Activated CD4-positive, alpha-beta T cell treated with anti-CD3 and anti-CD28 coated beads for 36 hours (primary cell): ENCODE data around the gene MAEL. TPM values are rescaled to one million over a fixed set of nuclear protein-coding genes. Genes with fewer than 3 reads are reported as not detected.
A peak's percentile ranks its signal among the peaks of the same experiment; 100 is the strongest.

ENCODE experiments used
- ATAC-seq: fragments of 200-7000 bp; cut with Tn5 transposase; one replicate; pipeline ENCODE4 v1.10.0; 2021; ENCODE audit warnings: mild to moderate bottlenecking, moderate library complexity
- CTCF ChIA-PET: fragments of 350-600 bp; sonication (Branson Sonifier 250); formaldehyde crosslinking; loops from one replicate; lab custom pipeline; 2021; ENCODE audit warnings: antibody characterized with exemption; lab: Charles Lee
- POLR2A ChIA-PET: fragments of 350-600 bp; sonication (Branson Sonifier 250); formaldehyde crosslinking; loops from one replicate; lab custom pipeline; 2021; ENCODE audit warnings: antibody characterized with exemption, inconsistent platforms; lab: Charles Lee
- DNase-seq: peaks from one replicate; pipeline ENCODE4 v3.0.0-alpha.2; 2020
- H3K27ac Mint-ChIP-seq: one replicate; pipeline ENCODE4 v1.8.0; 2021; ENCODE audit warnings: mixed read lengths
- H3K27me3 Mint-ChIP-seq: one replicate; pipeline ENCODE4 v1.8.0; 2021; ENCODE audit warnings: mixed read lengths
- H3K36me3 Mint-ChIP-seq: one replicate; pipeline ENCODE4 v1.8.0; 2021; ENCODE audit warnings: low read depth, mixed read lengths
- H3K4me1 Mint-ChIP-seq: one replicate; pipeline ENCODE4 v1.8.0; 2021; ENCODE audit warnings: mixed read lengths
- H3K4me3 Mint-ChIP-seq: one replicate; pipeline ENCODE4 v1.8.0; 2021; ENCODE audit warnings: mild to moderate bottlenecking, moderate library complexity, mixed read lengths
- H3K9me3 Mint-ChIP-seq: one replicate; pipeline ENCODE4 v1.8.0; 2021; ENCODE audit warnings: low read depth, mixed read lengths
- intact Hi-C, 2 experiments: fragments of 100-400 bp; cut with DNase I in 1 of 2; cut with micrococcal nuclease in 1 of 2; formaldehyde crosslinking; loops; one replicate each; pipeline versions ENCODE4 v1.14.2 to v1.15.1; 2022 to 2024; cut with DNase I, micrococcal nuclease
- total RNA-seq, 2 experiments: library from RNA; stranded (reverse); gene quantifications; one replicate each; pipeline ENCODE4 v1.2.3, GENCODE V29; 2021

The MAEL gene
- total RNA-seq, 2 experiments from 2014 or later: 0.11 TPM; not detected in 1

DNA sequence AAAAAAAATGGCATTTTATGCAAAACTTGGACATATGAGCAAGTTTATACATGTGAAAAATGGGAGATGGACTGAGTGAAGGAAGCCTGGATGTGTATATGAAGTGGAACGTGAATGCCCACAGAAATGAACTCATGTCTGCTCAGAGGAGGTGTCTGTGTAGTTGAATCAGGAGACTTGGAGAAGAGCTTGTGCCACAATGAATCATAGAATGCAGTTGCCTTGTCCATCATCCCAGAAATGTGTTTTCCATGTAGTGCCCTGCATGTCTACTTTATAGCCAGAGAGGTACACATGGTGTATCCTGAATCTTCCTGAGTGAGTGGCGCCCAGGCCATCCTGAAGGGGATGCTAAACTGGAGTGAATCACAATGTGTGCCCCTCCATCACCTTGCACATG is 11.1 kb upstream of the MAEL start:
- Mint-ChIP-seq H3K9me3 (no peaks in the 10 kb centered on the region), H3K4me1 (peaks cover 30% of the 10 kb centered on the region), H3K27ac (no peak overlapping the region), H3K4me3 (no peak overlapping the region), H3K36me3 (no peaks in the 10 kb centered on the region), H3K27me3 (peaks cover 12% of the 10 kb centered on the region)
- intact Hi-C loops: loop anchor here (2.0 to 10.0 kb wide), 6 partner anchors 64 to 493 kb away; partner anchors contain the start of gene POU2F1 (in 1 of the 2)
- no peak for ATAC-seq
- no peak for DNase-seq
- ChIA-PET POLR2A (interaction anchor here (0.8 kb wide), 1 partner anchor 82 kb away, joined by 5 read pairs; no protein-coding TSS in a partner anchor), CTCF (interaction anchor here (0.6 to 3.4 kb wide), 4 partner anchors 9 to 106 kb away, joined by 4 to 14 read pairs (median 6); no protein-coding TSS in a partner anchor)

DNA sequence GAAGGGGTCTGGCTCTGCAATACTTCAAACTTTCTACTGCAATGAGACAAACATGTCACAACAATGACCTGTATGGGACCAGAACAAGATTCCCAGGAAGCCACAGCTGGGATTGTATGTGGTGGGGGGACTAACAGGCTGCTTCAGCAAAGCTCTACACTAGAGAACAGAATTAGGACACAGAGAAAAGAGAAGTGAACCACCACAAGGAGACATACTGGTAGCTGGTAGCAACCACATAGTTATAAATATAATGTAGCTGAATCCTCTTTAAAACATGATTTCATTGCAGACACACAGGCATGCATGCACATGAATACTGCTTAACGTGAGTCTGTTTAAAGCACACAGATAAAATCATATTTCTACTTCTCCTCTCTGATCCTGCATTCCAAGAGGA is 10.3 kb upstream of the MAEL start:
- peaks cover 22% of the 10 kb centered on the region for H3K4me1 Mint-ChIP-seq

DNA sequence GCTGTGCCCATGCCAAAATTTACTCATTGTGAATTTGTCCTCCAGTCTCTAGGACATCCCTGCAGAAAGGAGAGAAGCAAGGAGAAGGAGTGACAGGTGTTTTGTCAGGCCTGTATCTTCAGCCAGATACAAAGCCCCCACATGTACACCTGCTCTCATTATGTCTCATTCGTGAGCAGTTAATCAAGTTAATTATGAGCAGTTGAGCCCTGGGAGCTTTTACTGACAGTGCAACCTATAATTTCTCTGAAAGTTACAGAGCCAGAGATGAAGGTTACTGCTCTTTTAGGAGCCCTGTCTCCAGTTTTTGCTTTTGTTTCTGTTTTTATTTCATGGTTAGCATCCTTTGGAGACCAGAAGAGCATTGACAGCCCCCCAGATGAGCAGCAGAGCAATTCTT is 8.7 kb upstream of the MAEL start:
- CTCF ChIA-PET: interaction anchor here (1.0 to 1.8 kb wide), 2 partner anchors 12 to 79 kb away, joined by 3 to 5 read pairs; no protein-coding TSS in a partner anchor
- intact Hi-C loops: no loop called here
- H3K27me3 Mint-ChIP-seq: peaks cover 13% of the 10 kb centered on the region

More for the DNA sequence above, 10.3 kb upstream of the MAEL start:
- intact Hi-C loops: loop anchor here (5.0 to 10.0 kb wide), 5 partner anchors 63 to 494 kb away; partner anchors contain the start of gene POU2F1 (in 1 of the 2)
- H3K9me3 Mint-ChIP-seq: no peaks in the 10 kb centered on the region
- H3K36me3 Mint-ChIP-seq: no peaks in the 10 kb centered on the region
- ChIA-PET CTCF (interaction anchor here (3.4 kb wide), 1 partner anchor 68 kb away, joined by 14 read pairs; no protein-coding TSS in a partner anchor), POLR2A (interaction anchor here (0.8 kb wide), 1 partner anchor 81 kb away, joined by 5 read pairs; no protein-coding TSS in a partner anchor)
- no peak overlapping the region for H3K4me3 Mint-ChIP-seq
- peaks cover 9% of the 10 kb centered on the region for H3K27me3 Mint-ChIP-seq
- ATAC-seq (no peak), DNase-seq (no peak)
- no peak overlapping the region for H3K27ac Mint-ChIP-seq

DNA sequence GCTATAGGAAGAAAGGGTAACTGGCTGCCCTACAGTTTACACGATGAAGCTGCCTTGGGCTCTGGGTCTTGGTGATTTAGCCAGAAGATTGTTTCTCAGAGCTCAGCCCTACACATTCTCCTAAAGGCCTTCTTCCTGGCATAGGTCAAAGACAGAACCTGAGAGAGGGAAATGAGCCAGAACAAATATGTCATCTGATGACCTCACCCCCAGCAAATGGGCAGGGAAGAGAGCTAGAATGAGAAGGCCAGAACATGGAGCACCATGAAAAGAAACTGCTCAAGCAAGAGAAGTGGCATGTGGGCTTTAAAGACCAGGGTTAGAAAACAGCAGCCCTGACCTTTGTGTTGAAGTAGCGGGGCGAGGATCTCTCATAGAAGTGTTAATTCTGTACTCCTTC is 8.3 kb upstream of the MAEL start:
- H3K27me3 Mint-ChIP-seq: peaks cover 13% of the 10 kb centered on the region
- CTCF ChIA-PET: interaction anchor here (1.0 to 1.8 kb wide), 2 partner anchors 15 to 78 kb away, joined by 4 to 5 read pairs; no protein-coding TSS in a partner anchor
- DNase-seq (no peak), ATAC-seq (no peak)
- no peaks in the 10 kb centered on the region for H3K36me3 Mint-ChIP-seq
- no peak overlapping the region for H3K27ac Mint-ChIP-seq
- intact Hi-C loops: no loop called here
- H3K4me3 Mint-ChIP-seq: no peak overlapping the region
- H3K4me1 Mint-ChIP-seq: peaks cover 10% of the 10 kb centered on the region
- H3K9me3 Mint-ChIP-seq: peaks cover under 1% of the 10 kb centered on the region
- POLR2A ChIA-PET: interaction anchor here (0.5 kb wide), 1 partner anchor 42 kb away, joined by 4 read pairs; no protein-coding TSS in a partner anchor

More for the DNA sequence above, 8.7 kb upstream of the MAEL start:
- Mint-ChIP-seq H3K36me3 (no peaks in the 10 kb centered on the region), H3K27ac (no peak overlapping the region), H3K9me3 (no peaks in the 10 kb centered on the region), H3K4me3 (no peak overlapping the region), H3K4me1 (peaks cover 10% of the 10 kb centered on the region)
- no peak for ATAC-seq
- no peak for DNase-seq
- POLR2A ChIA-PET: no interaction called here

DNA sequence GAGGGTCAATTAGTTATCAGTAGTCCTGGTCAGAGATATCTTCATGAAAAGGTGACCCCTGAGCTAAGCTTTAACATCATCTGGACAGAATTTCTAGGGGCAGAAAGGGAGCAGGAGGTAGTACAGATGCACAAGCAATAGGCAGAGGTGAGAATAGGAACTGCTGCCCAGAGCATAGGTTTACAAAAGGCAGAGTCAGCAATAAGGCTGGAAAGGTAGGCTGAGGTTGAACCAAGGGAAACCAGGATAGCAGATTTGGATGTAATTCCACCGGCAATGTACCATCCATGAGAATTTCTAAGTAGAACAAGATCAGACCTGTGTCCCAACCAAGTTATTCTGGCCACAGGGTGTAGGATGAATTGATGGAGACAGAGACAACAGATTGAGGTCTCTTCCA is 7.5 kb upstream of the MAEL start:
- Mint-ChIP-seq H3K4me3 (no peak overlapping the region), H3K27me3 (peaks cover 15% of the 10 kb centered on the region), H3K9me3 (peaks cover 2% of the 10 kb centered on the region), H3K27ac (no peak overlapping the region), H3K36me3 (no peaks in the 10 kb centered on the region), H3K4me1 (peaks cover 2% of the 10 kb centered on the region)
- POLR2A ChIA-PET: no interaction called here
- CTCF ChIA-PET: interaction anchor here (1.0 kb wide), 1 partner anchor 14 kb away, joined by 4 read pairs; no protein-coding TSS in a partner anchor
- DNase-seq (no peak), ATAC-seq (no peak)
- intact Hi-C loops: no loop called here

DNA sequence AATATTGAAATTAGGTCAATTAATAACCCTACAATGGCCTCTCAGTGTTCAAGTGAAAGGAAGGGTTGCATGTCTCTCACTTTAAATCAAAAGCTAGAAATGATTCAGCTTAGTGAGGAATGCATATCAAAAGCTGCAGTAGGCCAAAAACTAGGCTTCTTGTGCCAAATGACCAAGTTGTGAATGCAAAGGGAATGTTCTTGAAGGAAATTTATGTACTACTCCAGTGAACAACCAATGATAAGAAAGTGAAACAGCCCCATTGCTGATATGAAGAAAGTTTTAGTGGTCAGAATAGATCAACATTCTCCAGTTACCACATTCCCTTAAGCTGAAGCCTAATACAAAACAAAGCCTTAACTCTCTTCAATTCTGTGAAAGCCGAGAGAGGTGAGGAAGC is 10.0 kb downstream of the MAEL start:
- peaks cover 11% of the 10 kb centered on the region for H3K9me3 Mint-ChIP-seq
- ATAC-seq (peak; percentile 39), DNase-seq (no peak)
- ChIA-PET POLR2A (no interaction called here), CTCF (interaction anchor here (1.1 to 1.8 kb wide), 3 partner anchors 11 to 89 kb away, joined by 4 to 5 read pairs (median 4); no protein-coding TSS in a partner anchor)
- H3K4me3 Mint-ChIP-seq: no peak overlapping the region
- H3K27me3 Mint-ChIP-seq: peaks cover 3% of the 10 kb centered on the region
- no peak overlapping the region for H3K27ac Mint-ChIP-seq
- H3K4me1 Mint-ChIP-seq: peaks cover 8% of the 10 kb centered on the region
- H3K36me3 Mint-ChIP-seq: peaks cover 2% of the 10 kb centered on the region
- intact Hi-C loops: no loop called here

DNA sequence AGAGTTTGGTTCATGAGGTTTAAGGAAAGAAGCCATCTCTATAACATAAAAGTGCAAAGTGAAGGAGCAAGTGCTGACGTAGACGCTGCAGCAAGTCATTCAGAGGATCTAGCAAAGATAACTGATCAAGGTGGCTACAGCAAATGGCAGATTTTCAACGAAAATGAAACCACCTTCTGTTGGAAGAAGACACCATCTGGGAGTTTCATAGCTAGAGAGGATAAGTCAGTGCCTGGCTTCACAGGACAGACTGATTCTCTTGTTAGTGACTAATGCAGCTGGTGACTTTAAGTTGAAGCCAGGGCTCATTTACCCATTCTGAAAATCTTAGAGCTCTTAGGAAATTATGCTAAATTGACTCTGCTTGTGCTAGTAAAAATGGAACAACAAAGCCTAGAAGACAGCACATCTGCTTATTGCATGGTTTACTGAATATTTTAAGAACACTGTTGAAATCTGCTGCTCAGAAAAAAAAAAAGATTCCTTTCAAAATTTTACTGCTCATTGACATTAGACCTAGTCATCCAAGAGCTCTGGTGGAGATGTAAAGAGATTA is 10.5 kb downstream of the MAEL start:
- Mint-ChIP-seq H3K4me1 (peaks cover 8% of the 10 kb centered on the region), H3K27me3 (peaks cover 3% of the 10 kb centered on the region), H3K9me3 (peaks cover 11% of the 10 kb centered on the region), H3K36me3 (peaks cover 2% of the 10 kb centered on the region), H3K4me3 (no peak overlapping the region), H3K27ac (no peak overlapping the region)
- intact Hi-C loops: no loop called here
- CTCF ChIA-PET: interaction anchor here (0.7 to 1.8 kb wide), 4 partner anchors 9 to 89 kb away, joined by 4 to 5 read pairs (median 4); no protein-coding TSS in a partner anchor
- ATAC-seq (peak; percentile 75), DNase-seq (no peak)
- POLR2A ChIA-PET: no interaction called here

DNA sequence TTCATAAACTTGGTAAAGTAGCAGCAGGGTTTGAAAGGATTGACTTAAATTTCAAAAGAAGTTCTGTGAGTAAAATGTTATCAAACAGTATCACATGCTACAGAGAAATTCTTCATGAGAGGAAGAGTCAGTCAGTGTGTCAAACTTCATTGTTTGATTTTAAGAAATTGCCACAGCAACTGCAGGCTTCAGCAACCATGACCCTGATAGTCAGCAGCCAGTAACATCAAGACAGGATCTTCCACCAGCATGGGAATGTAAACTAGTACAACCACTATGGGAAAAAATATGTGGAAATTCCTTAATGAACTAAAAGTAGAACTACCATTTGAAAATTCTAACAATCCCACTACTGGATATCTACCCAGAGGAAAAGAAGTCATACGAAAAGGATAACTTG is 11.5 kb downstream of the MAEL start:
- intact Hi-C loops: no loop called here
- CTCF ChIA-PET: no interaction called here
- H3K9me3 Mint-ChIP-seq: peaks cover 11% of the 10 kb centered on the region

DNA sequence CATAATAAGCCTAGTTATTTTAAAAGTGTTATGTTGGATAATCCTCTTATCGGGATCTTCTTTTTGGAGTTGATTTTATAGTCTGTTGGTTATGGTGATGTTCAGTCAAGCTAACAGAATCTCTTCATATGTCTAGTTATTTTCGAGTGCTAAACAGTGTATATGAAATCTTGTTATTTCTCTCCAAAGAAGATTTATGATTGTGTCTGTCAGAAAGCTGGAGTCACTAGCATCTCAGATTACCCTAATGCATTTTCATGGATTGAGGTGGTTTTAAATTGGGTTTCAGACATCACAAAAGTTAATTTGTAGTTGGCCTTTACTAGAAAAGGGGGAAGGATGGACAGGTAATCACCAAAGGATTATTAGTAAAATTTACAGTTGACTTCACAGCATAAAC is 13.3 kb downstream of the MAEL start:
- ChIA-PET CTCF (no interaction called here), POLR2A (no interaction called here)
- Mint-ChIP-seq H3K9me3 (peaks cover 11% of the 10 kb centered on the region), H3K27ac (no peak overlapping the region), H3K4me1 (peaks cover 8% of the 10 kb centered on the region), H3K4me3 (no peak overlapping the region), H3K36me3 (peaks cover 2% of the 10 kb centered on the region), H3K27me3 (peaks cover 3% of the 10 kb centered on the region)
- no peak for ATAC-seq
- intact Hi-C loops: no loop called here
- no peak for DNase-seq

More for the DNA sequence above, 11.5 kb downstream of the MAEL start:
- POLR2A ChIA-PET: no interaction called here
- ATAC-seq (no peak), DNase-seq (no peak)
- Mint-ChIP-seq H3K27ac (no peak overlapping the region), H3K27me3 (peaks cover 3% of the 10 kb centered on the region), H3K36me3 (peaks cover 2% of the 10 kb centered on the region), H3K4me3 (no peak overlapping the region), H3K4me1 (peaks cover 8% of the 10 kb centered on the region)

DNA sequence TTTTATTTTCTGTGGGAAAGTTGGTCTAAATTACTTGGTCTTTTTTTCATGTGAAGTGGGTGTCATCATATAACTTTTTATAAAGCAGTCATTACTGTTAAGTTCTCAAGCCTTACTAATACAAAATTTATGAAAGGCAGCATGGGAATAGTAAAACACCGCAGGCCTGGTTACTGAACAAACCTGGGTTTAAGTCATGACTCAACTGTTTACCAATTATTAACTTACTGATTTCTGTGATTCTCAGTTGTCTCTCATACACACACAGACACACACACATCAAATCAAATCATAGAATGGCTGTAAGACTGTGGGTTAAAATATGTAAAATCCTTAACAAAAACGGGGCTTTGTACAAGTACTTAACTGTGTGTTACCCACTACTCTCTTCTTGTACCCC is 14.6 kb downstream of the MAEL start:
- Mint-ChIP-seq H3K36me3 (peaks cover 2% of the 10 kb centered on the region), H3K27me3 (no peaks in the 10 kb centered on the region), H3K9me3 (peaks cover 11% of the 10 kb centered on the region), H3K27ac (no peak overlapping the region), H3K4me1 (peaks cover 8% of the 10 kb centered on the region), H3K4me3 (no peak overlapping the region)
- ATAC-seq (no peak), DNase-seq (no peak)
- intact Hi-C loops: no loop called here
- ChIA-PET CTCF (no interaction called here), POLR2A (no interaction called here)

DNA sequence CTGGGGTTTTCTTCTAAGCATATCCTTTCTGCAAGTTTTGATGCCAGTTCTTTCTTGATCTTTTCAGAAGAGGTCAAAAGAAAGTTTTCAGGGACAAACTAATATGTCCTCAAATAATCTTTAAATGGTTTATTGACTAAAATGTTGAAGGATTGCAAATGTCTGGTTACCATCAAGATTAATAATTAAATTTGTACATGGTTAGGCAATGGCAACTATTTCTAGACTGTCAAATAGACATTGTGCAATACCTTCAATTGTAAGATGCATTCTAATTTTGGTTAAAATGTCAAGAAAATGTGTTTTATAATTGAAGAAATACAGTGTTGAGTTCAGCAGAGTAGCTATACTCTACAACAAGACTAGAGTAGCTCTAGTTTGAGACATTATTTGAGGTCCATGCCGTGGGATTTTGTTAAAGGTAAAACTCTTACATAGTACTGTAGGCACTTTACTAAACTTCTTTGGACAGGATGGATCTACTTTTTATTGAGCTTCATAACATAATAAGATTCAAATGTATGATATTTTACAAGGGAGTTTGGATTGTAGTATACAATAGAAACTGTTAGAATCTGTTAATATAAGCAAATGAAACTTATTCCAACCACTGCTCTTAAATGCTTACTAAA is 22.6 kb downstream of the MAEL start:
- Mint-ChIP-seq H3K36me3 (no peaks in the 10 kb centered on the region), H3K27ac (no peak overlapping the region), H3K4me3 (no peak overlapping the region), H3K4me1 (no peaks in the 10 kb centered on the region), H3K9me3 (no peaks in the 10 kb centered on the region), H3K27me3 (peaks cover 21% of the 10 kb centered on the region)
- CTCF ChIA-PET: interaction anchor here (1.0 to 1.9 kb wide), 3 partner anchors 47 to 101 kb away, joined by 3 to 7 read pairs (median 4); no protein-coding TSS in a partner anchor
- intact Hi-C loops: no loop called here
- POLR2A ChIA-PET: no interaction called here
- DNase-seq (no peak), ATAC-seq (no peak)
